ENCODE data around the gene BLTP3A.
"Not testable (repeated sequence)": the region's sequence is repeated elsewhere in the genome, so short reads cannot be mapped to it uniquely, and the experiment has no call there.

The BLTP3A gene

GRCh38 chr6:34792605-34793500 lies 970 bp downstream of the BLTP3A start:
- in situ Hi-C loops (cut with MboI; ENCODE audit: low sequenced_read_pairs) = no loop called here

GRCh38 chr6:34793877-34794276 lies 2.0 kb downstream of the BLTP3A start:
- in situ Hi-C loops (cut with MboI; ENCODE audit: low sequenced_read_pairs) = no loop called here

- in situ Hi-C loops (cut with MboI; ENCODE audit: low sequenced_read_pairs) = no loop called here
Observed at GRCh38 chr6:34795836-34796425, 4.0 kb downstream of the BLTP3A start.

- in situ Hi-C loops (cut with MboI; ENCODE audit: low sequenced_read_pairs) = no loop called here
Observed at GRCh38 chr6:34798057-34798456, 6.2 kb downstream of the BLTP3A start.

- in situ Hi-C loops (cut with MboI; ENCODE audit: low sequenced_read_pairs) = no loop called here
Observed at GRCh38 chr6:34799547-34799946, 7.7 kb downstream of the BLTP3A start.

- in situ Hi-C loops (cut with MboI; ENCODE audit: low sequenced_read_pairs) = no loop called here
Observed at GRCh38 chr6:34804543-34804942, 12.7 kb downstream of the BLTP3A start.

GRCh38 chr6:34805074-34805473 lies 13.2 kb downstream of the BLTP3A start:
- in situ Hi-C loops (cut with MboI; ENCODE audit: low sequenced_read_pairs) = not testable (repeated sequence)

- in situ Hi-C loops (cut with MboI; ENCODE audit: low sequenced_read_pairs) = no loop called here
Observed at GRCh38 chr6:34806738-34807453, 15.0 kb downstream of the BLTP3A start.

GRCh38 chr6:34808473-34808872 lies 16.6 kb downstream of the BLTP3A start:
- in situ Hi-C loops (cut with MboI; ENCODE audit: low sequenced_read_pairs) = not testable (repeated sequence)

GRCh38 chr6:34809419-34809818 lies 17.5 kb downstream of the BLTP3A start:
- in situ Hi-C loops (cut with MboI; ENCODE audit: low sequenced_read_pairs) = not testable (repeated sequence)

GRCh38 chr6:34810017-34810882 lies 18.4 kb downstream of the BLTP3A start:
- in situ Hi-C loops (cut with MboI; ENCODE audit: low sequenced_read_pairs) = no loop called here

GRCh38 chr6:34810936-34811632 lies 19.2 kb downstream of the BLTP3A start:
- in situ Hi-C loops (cut with MboI; ENCODE audit: low sequenced_read_pairs) = no loop called here

- in situ Hi-C loops (cut with MboI; ENCODE audit: low sequenced_read_pairs) = no loop called here
Observed at GRCh38 chr6:34813028-34813713, 21.3 kb downstream of the BLTP3A start.

- in situ Hi-C loops (cut with MboI; ENCODE audit: low sequenced_read_pairs) = no loop called here
Observed at GRCh38 chr6:34816635-34817301, 24.9 kb downstream of the BLTP3A start.

GRCh38 chr6:34817446-34817845 lies 25.6 kb downstream of the BLTP3A start:
- in situ Hi-C loops (cut with MboI; ENCODE audit: low sequenced_read_pairs) = no loop called here

- in situ Hi-C loops (cut with MboI; ENCODE audit: low sequenced_read_pairs) = not testable (repeated sequence)
Observed at GRCh38 chr6:34818872-34819570, 27.1 kb downstream of the BLTP3A start.

GRCh38 chr6:34819571-34820480 lies 27.9 kb downstream of the BLTP3A start:
- in situ Hi-C loops (cut with MboI; ENCODE audit: low sequenced_read_pairs) = no loop called here

All from HL-60/S4 (cell line).